Measurements from ENCODE around the gene AFM. TPM values are rescaled to one million over a fixed set of nuclear protein-coding genes. Genes with fewer than 3 reads are reported as not detected.

AFM gene
- total RNA-seq, 1 experiment from 2014 or later, result not detected

- no peaks in the 10 kb centered on the region for H3K23me2 ChIP-seq (ENCODE audit: insufficient read length, low read depth, low read length, poor library complexity, severe bottlenecking)
- Mint-ChIP-seq H3K27ac (peak overlapping the region; percentile 90 to 98 (median 97)), H3K36me3 (ENCODE audit: insufficient read depth in 1 of 3, low read depth in 3 of 3) (peaks cover 3 to 32% (median 19%) of the 10 kb centered on the region in 3 experiments; a peak in 5 of 7 replicates), H3K4me3 (no peak overlapping the region), H3K4me1 (peaks cover 20 to 21% of the 10 kb centered on the region in 2 experiments), H3K27me3 (ENCODE audit: low read depth) (no peaks in the 10 kb centered on the region; the same call in none of the 2 replicates), H3K9me3 (peaks cover 28 to 31% of the 10 kb centered on the region in 2 experiments)
- no peaks in the 10 kb centered on the region for H3K9me3 ChIP-seq (ENCODE audit: control insufficient read depth, low read depth, low read length)
- no CpG with 5 or more reads among the region's 4 CpGs for WGBS (ENCODE audit: extremely low coverage, insufficient read length, low lambda C conversion rate)
- no peak overlapping the region for H2BK15ac ChIP-seq (ENCODE audit: low read depth, low read length)
- H3K27me3 ChIP-seq (ENCODE audit: insufficient read depth, low read length), result no peaks in the 10 kb centered on the region
- DNase-seq, result peak; percentile 52
- no peak overlapping the region for H2BK12ac ChIP-seq (ENCODE audit: insufficient read length, low read depth, low read length)
- H4K20me1 ChIP-seq (ENCODE audit: control insufficient read depth, insufficient read depth, insufficient read length), result no peaks in the 10 kb centered on the region
- H3K27ac ChIP-seq (ENCODE audit: insufficient read length, low read depth, low read length), result no peak overlapping the region
- no peak overlapping the region for H2BK20ac ChIP-seq (ENCODE audit: low read depth, low read length, poor library complexity, severe bottlenecking)
- peak overlapping the region; percentile 86 for H2AFZ ChIP-seq (ENCODE audit: low read length)
- no peak overlapping the region for H2BK120ac ChIP-seq (ENCODE audit: low read depth, low read length, poor library complexity, severe bottlenecking)
- no peak overlapping the region for H4K8ac ChIP-seq (replicated peaks; ENCODE audit: insufficient read length, low read depth, low read length)
- no peak overlapping the region for H4K91ac ChIP-seq (ENCODE audit: insufficient read length, low read depth, low read length)
- no peak overlapping the region for H3T11ph ChIP-seq (ENCODE audit: low read length)
- no peak overlapping the region for H3K9ac ChIP-seq (ENCODE audit: extremely low read depth, insufficient read length, low read length)
- H3K18ac ChIP-seq (ENCODE audit: insufficient read length, low read depth, low read length), result peak overlapping the region; percentile 51
- H2AK5ac ChIP-seq (ENCODE audit: insufficient read length, low read length), result no peak overlapping the region
- H3K4me1 ChIP-seq (ENCODE audit: insufficient read depth, low read length), result no peaks in the 10 kb centered on the region; the same call in 1 of the 2 replicates
- no peak for TF ChIP-seq CTCF (conservative IDR thresholded peaks at IDR 0.05)
- H4K5ac ChIP-seq (ENCODE audit: insufficient read length, low read depth, low read length), result no peak overlapping the region
- no peaks in the 10 kb centered on the region for H3K79me2 ChIP-seq (ENCODE audit: insufficient read depth, low read length)
- no peak overlapping the region for H3K23ac ChIP-seq (ENCODE audit: insufficient read length, low read depth, low read length)
- H3K56ac ChIP-seq (ENCODE audit: insufficient read length, low read depth, low read length), result no peak overlapping the region
- no peaks in the 10 kb centered on the region for H3K79me1 ChIP-seq (ENCODE audit: insufficient read depth, low read depth, low read length, poor library complexity, severe bottlenecking)
- peak overlapping the region; percentile 52; the same call in 1 of the 2 replicates for H3K14ac ChIP-seq (ENCODE audit: insufficient read depth, low read length)
- H2BK5ac ChIP-seq (ENCODE audit: insufficient read length, low read length), result no peak overlapping the region
- no peak overlapping the region for H3K4me2 ChIP-seq (ENCODE audit: insufficient read depth, insufficient read length, low read length)
- H3K4ac ChIP-seq (ENCODE audit: low read depth, low read length), result no peak overlapping the region
Observed at GRCh38 chr4:73520821-73521220, 39.3 kb downstream of the AFM start.
